Fibroblast of the aortic adventitia (primary cell): ENCODE data around the gene DDX23. TPM values are rescaled to one million over a fixed set of nuclear protein-coding genes. Genes with fewer than 3 reads are reported as not detected.

Source experiments
- DNase-seq: peaks from one replicate; pipeline ENCODE4 v3.0.0-alpha.2; 2010; ENCODE audit warnings: low read depth
- H3K4me3 ChIP-seq: 2 replicates; pipeline ENCODE4 v1.5.1; 2011; ENCODE audit warnings: low read depth, mild to moderate bottlenecking, control low read depth, low read length, moderate library complexity
- CTCF ChIP-seq: IDR thresholded peaks from 2 replicates; pipeline ENCODE4 v1.5.1; 2011; ENCODE audit warnings: mild to moderate bottlenecking, low read length, control low read depth, inconsistent platforms; ENCODE audit not compliant: insufficient read depth
- total RNA-seq: library from RNA; depleted of rRNA; stranded (reverse); fragments of >200 nt; gene quantifications from 2 replicates; pipeline ENCODE4 v1.2.3, GENCODE V29; 2012; ENCODE audit warnings: low replicate concordance

DDX23 gene
- total RNA-seq, 1 donor, result 54.1 TPM

DNA sequence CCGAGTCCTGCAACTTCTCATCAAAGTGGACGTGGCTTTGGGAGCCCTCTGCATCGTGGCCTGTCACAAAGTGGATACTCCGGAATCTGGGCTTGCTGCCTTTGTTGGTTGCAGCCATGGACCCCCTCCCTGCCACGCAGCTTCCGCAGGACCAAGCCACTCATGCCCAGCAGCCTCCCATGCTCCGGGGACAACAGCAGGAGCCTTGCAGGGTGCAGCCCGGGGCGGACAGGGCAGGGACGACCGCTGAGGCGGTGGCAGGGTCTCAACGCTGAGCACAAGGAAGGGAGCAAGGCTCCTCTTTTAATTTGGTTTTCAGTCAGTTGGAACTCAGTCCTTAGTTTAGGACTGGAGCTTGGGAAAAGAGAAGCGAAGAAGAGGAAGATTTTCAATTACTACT lies 51.0 kb downstream of the DDX23 start:
- TF ChIP-seq CTCF, result no peak
- no peak overlapping the region for H3K4me3 ChIP-seq
- no peak for DNase-seq

DNA sequence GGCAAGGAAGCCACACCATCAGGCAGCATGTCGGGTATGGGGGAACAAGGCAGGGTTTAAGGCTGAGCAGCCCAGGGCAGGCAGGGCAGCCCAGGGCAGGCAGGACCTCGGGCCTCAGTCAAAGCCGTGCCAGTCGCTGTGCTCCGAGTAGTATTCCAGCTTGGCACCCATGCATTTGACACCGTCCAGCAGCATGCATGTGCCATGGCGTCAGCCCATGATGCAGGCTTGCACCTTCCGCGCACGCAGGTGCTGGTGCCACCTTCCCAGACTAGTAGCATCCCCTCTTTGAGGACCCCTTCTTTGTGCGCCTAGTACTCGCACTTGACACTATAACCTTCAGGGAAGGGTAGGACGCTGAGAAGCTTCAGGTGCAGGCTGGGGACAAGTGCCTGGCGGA lies 51.5 kb downstream of the DDX23 start:
- DNase-seq, result no peak
- TF ChIP-seq CTCF, result no peak
- no peak overlapping the region for H3K4me3 ChIP-seq

DNA sequence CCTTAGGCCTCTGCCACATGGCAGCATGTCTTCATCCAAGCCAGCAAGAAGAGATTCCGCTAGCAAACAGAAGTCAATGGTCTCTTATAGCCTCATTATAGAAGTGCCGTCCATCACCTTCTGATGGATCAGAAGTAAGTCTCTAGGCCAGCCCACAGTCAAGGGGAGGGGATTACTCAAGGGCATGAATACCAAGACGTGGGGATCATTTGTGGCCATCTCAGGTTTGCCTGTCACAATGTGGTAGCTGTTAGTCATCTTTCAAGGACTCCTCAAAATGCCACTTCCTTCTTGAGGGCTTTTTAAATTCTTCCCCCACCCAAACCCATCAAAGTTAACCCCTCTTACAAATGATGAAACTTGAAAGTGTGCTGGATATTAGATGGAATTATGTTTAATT lies 55.0 kb downstream of the DDX23 start:
- TF ChIP-seq CTCF, result no peak
- DNase-seq, result no peak
- H3K4me3 ChIP-seq, result no peak overlapping the region

DNA sequence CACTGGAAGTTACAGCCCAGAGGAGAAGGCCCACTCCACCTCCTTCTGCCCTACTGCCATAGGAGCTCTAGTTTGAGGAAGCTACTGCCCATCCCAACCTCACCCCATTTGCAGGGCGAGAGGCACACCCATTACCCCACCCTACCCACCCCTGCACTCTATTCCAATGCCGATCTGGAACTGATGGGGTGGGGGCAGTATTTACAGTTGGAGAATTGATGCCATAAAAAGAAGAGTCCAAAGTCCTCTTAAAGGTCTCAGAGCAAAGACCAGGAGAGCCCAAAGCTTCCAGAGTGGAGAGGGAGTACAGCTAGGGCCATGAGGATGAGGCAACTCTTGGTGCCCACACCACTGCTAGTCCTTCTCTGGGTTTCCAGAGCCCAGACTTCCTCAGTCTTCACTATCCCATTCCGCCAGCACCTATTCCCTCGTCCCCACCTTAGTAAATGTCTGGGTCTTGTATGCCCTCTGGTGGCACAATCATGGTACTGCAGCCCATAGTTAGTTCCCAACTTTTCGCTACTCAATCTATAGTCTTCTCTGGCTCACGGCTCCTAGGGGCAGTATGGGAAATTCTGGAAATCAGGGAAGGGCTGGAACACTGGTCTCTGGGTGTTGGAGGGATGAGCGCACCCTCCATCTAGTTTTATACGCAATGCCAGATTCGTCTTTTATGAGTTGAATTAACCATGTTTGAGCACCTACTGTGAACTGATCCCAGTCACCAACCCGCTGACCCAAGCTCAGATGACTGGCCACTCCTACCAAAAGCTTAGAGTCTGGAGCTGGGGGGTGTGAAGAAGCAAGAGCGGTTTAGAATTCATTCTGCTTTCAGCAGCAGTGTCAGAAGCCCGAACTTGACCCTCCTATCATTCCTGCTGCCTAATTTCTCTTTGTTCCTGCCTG lies 56.2 kb downstream of the DDX23 start:
- DNase-seq, result peak; percentile 89

GRCh38 chr12:48794870-48795269 lies 57.1 kb downstream of the DDX23 start:
- DNase-seq, result no peak
- TF ChIP-seq CTCF, result no peak
- H3K4me3 ChIP-seq, result no peak overlapping the region

More for the DNA sequence above, 56.2 kb downstream of the DDX23 start:
- H3K4me3 ChIP-seq, result no peak overlapping the region
- TF ChIP-seq CTCF, result peak; percentile 98

DNA sequence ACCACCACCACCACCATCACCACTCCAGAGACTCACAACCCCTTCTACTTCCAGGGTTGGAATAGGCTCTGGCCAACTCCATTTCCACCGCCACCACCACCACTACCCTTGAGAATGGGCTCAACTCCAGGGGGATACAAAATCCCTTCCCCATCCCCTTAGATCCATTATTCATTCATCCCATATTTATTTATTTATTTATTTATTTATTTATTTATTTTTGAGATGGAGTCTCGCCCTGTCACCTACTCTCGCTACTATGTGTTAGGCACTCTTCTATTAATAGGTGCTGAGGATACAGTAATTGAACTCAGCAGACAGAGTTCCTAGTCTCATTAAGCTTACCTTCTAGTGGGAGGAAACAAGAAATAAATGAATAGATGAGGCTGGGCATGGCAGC lies 58.3 kb downstream of the DDX23 start:
- no peak for TF ChIP-seq CTCF
- no peak overlapping the region for H3K4me3 ChIP-seq
- DNase-seq, result no peak
